Measurements from ENCODE around the gene ZKSCAN3. TPM values are rescaled to one million over a fixed set of nuclear protein-coding genes. Genes with fewer than 3 reads are reported as not detected.
"Not testable (repeated sequence)": the region's sequence is repeated elsewhere in the genome, so short reads cannot be mapped to it uniquely, and the experiment has no call there.

The ZKSCAN3 gene
- 5.6 TPM for polyA plus RNA-seq (2013, experiment 1 of 2)
- polyA plus RNA-seq (2013, experiment 2 of 2), result 6.8 TPM

DNA sequence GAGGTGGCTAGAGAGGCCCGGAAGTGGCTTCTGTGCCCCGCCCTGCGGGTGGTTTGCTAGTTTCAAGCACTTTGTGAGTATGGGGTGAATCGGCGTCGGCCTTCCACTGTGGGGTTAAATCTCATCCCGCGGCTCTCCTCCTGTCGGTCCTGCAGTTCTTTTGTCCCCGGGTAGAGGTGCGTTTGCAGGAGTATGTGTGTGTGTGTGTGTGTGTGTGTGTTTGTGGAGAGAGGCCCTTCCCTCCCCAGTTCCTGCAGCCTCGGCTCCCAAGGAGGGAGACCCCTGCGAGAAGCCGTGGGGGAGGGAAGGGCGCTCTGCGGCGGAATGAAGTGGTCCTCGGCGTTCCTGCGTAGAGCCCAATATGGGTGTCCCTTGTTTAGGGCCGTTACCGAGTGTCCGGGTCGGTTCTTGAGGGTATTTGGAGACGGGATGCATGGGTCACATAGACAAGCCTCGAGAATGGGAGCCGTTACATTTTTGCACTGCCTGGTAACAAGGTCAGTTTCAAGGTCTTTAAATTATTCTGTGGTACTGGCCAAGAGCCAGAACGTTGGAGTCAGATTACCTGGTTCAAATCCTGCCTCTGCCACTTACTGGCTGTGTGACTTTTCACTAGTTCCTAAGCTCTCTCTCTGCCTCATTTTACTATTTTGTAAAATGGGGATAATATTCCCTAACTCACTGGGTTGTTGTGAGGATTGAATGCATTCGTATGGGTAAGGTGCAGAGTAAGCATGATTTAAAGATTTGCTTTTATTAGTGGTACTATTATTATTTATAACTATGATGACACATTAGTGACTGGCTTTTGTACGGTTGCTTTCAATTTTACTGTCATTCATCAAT, at the start of gene ZKSCAN3:
Gene ZKSCAN3 (plus strand): TSS at position 56 of the 846 bp plus-strand sequence. CDS start 9,640 bp downstream, outside the sequence.
- Histone ChIP-seq H3K4me3 (ENCODE audit: extremely low read depth, insufficient read depth, low read length, poor library complexity, severe bottlenecking) (peak within 1 kb of the TSS; percentile 69), H3K27ac (ENCODE audit: low read depth, low read length, severe bottlenecking) (peak within 1 kb of the TSS; percentile 66), H3K36me3 (ENCODE audit: control insufficient read depth, insufficient read depth, low read length) (peaks cover 11% of the 10 kb centered on the region), H3K4me1 (ENCODE audit: control insufficient read depth, insufficient read depth, low read length, poor library complexity, severe bottlenecking) (no peaks in the 10 kb centered on the region), H3K9me3 (ENCODE audit: control insufficient read depth, low read length) (no peaks in the 10 kb centered on the region)
- 0 to 1% methylated on average over 23 to 24 of the region's 30 CpGs for WGBS, 2 experiments (ENCODE audit: insufficient coverage in 2 of 2)

DNA sequence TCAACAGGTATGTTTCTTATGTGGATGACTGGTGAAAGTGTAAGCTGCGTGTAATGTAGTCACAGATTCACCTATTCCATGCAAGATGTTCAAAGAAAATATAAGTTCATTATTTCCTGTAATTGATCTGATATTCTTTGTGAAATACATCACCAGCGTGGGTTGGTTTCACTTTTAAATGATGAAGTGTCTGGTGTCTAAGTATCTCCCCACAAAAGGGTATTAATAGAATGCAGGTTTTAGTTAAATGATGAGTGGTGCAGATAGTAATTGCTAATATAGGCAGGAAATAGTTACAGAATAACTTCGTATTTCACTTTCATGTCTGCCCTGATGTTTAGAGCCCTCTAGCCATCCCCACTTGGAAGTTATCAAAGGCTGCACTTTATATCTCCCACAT, 46.2 kb upstream of the ZKSCAN3 start:
- no peaks in the 10 kb centered on the region for H3K9me3 ChIP-seq (ENCODE audit: control insufficient read depth, low read length)
- H3K36me3 ChIP-seq (ENCODE audit: control insufficient read depth, insufficient read depth, low read length), result peaks cover 38% of the 10 kb centered on the region
- 100% methylated on average over 1 of the region's 3 CpGs; no CpG with 5 or more reads in 1 of the 2 experiments for WGBS, 2 experiments (ENCODE audit: insufficient coverage in 2 of 2)
- no peaks in the 10 kb centered on the region for H3K4me1 ChIP-seq (ENCODE audit: control insufficient read depth, insufficient read depth, low read length, poor library complexity, severe bottlenecking)
- H3K4me3 ChIP-seq (ENCODE audit: extremely low read depth, insufficient read depth, low read length, poor library complexity, severe bottlenecking), result no peak overlapping the region
- H3K27ac ChIP-seq (ENCODE audit: low read depth, low read length, severe bottlenecking), result no peak overlapping the region

DNA sequence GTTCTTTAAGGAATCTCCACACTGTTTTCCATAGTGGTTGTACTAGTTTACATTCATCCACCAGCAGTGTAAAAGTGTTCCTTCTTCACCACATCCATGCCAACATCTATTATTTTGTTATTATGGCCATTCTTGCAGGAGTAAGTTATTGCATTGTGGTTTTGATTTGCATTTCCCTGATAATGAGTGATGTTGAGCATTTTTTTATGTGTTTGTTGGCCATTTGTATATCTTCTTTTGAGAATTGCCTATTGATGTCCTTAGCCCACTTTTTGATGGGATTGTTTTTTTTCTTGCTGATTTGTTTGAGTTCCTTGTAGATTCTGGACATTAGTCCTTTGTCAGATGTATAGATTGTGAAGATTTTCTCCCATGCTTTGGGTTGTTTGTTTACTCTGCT, 43.4 kb upstream of the ZKSCAN3 start:
- H3K36me3 ChIP-seq (ENCODE audit: control insufficient read depth, insufficient read depth, low read length), result peaks cover 18% of the 10 kb centered on the region
- H3K9me3 ChIP-seq (ENCODE audit: control insufficient read depth, low read length); H3K4me3 ChIP-seq (ENCODE audit: extremely low read depth, insufficient read depth, low read length, poor library complexity, severe bottlenecking); H3K4me1 ChIP-seq (ENCODE audit: control insufficient read depth, insufficient read depth, low read length, poor library complexity, severe bottlenecking); H3K27ac ChIP-seq (ENCODE audit: low read depth, low read length, severe bottlenecking): not testable (repeated sequence)

DNA sequence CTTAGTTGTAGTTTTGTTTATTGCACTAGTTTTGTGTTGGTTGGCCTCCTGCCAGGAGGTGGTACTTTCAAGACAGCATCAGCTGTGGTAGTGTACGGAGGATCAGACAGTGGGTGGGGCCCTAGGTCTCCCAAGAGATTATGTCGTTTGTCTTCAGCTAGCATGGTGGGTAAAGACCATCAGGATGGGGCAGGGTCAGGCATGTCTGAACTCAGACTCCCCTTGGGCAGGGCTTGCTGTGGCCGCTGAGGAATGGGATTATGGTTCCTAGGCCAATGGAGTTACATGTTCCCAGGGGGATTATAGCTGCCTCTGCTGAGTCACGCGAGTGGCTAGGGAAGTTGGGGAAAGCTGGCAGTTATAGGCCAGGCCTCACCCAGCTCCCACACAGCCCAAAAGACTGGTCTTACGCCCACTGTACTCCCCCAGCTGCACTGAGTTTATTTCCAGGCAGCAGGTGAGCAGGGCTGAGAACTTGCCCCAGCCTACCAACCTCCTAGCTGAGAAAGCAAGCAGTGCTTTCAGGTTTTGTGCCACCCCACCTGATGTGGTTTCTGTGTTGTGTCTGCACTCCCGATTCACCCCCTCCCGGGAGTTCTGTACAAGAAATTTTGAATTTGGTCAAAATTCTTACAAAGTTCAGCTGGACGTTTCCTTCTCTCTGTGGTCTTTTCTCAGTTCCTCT, 38.5 kb upstream of the ZKSCAN3 start:
- 83 to 87% methylated on average over 7 of the region's 9 CpGs for WGBS, 2 experiments (ENCODE audit: insufficient coverage in 2 of 2)
- Histone ChIP-seq H3K9me3 (ENCODE audit: control insufficient read depth, low read length) (no peaks in the 10 kb centered on the region), H3K4me1 (ENCODE audit: control insufficient read depth, insufficient read depth, low read length, poor library complexity, severe bottlenecking) (no peaks in the 10 kb centered on the region), H3K36me3 (ENCODE audit: control insufficient read depth, insufficient read depth, low read length) (no peaks in the 10 kb centered on the region), H3K4me3 (ENCODE audit: extremely low read depth, insufficient read depth, low read length, poor library complexity, severe bottlenecking) (no peak overlapping the region), H3K27ac (ENCODE audit: low read depth, low read length, severe bottlenecking) (no peak overlapping the region)

DNA sequence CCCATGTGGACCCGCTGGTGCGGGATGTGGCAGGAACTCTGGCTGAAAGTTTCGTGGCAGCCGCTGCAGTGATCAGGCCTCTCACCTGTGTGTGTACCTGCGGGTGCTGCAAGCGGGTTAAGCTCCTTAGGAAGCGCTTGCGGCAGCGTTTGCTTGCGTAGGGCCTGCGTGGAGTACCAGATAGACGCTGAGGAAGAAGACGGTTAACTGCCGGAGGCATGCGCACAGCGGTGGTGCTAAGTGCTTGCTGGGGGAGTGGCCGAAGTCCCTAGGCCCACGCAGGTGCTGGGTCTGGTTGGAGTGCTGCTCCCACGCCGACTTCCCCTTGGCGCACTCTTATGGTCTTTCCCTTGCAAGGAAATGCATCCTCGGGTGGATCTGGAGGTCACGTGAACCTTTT, 36.8 kb upstream of the ZKSCAN3 start:
- H3K27ac ChIP-seq (ENCODE audit: low read depth, low read length, severe bottlenecking), result no peak overlapping the region
- no peaks in the 10 kb centered on the region for H3K9me3 ChIP-seq (ENCODE audit: control insufficient read depth, low read length)
- no peak overlapping the region for H3K4me3 ChIP-seq (ENCODE audit: extremely low read depth, insufficient read depth, low read length, poor library complexity, severe bottlenecking)
- 92 to 95% methylated on average over 22 to 23 of the region's 23 CpGs for WGBS, 2 experiments (ENCODE audit: insufficient coverage in 2 of 2)
- no peaks in the 10 kb centered on the region for H3K4me1 ChIP-seq (ENCODE audit: control insufficient read depth, insufficient read depth, low read length, poor library complexity, severe bottlenecking)
- no peaks in the 10 kb centered on the region for H3K36me3 ChIP-seq (ENCODE audit: control insufficient read depth, insufficient read depth, low read length)

DNA sequence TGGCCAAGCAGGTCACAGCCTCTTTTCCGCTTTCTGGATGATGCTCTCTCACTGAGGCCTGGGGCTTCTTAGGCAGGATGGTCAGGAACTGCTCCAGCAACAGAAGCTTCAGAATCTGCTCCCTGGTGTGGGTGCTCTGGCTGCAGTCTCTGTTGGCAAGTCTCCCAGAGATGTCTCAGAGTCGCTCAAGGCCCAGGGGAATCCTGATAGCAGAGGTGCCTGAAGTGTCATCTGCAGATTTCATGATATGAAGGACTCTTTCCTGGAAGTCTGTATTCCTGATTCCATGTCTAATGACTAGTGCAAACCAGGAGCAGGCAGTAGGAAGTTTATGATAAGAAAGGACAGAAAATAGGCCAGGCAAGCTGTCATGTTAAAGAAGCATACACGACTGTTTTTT, 34.1 kb upstream of the ZKSCAN3 start:
- Histone ChIP-seq H3K27ac (ENCODE audit: low read depth, low read length, severe bottlenecking) (no peak overlapping the region), H3K4me1 (ENCODE audit: control insufficient read depth, insufficient read depth, low read length, poor library complexity, severe bottlenecking) (no peaks in the 10 kb centered on the region), H3K9me3 (ENCODE audit: control insufficient read depth, low read length) (no peaks in the 10 kb centered on the region), H3K36me3 (ENCODE audit: control insufficient read depth, insufficient read depth, low read length) (no peaks in the 10 kb centered on the region), H3K4me3 (ENCODE audit: extremely low read depth, insufficient read depth, low read length, poor library complexity, severe bottlenecking) (no peak overlapping the region)
- 92 to 95% methylated on average over 3 of the region's 3 CpGs for WGBS, 2 experiments (ENCODE audit: insufficient coverage in 2 of 2)

DNA sequence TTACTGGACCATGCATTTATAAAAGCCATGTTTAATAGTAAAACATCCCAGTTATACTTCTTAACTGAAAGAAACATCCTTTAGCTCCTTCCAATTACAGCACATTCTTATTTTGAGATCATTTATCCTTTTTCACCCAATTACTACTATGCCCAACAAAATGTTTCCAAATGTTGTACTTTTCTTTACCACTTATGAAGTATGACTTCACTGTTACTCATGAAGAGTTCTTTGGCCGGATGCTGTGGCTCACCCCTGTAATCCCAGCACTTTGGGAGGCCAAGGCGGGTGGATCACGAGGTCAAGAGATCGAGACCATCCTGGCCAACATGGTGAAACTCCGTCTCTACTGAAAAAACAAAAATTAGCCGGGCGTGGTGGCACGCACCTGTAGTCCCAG, 31.9 kb upstream of the ZKSCAN3 start:
- H3K4me1 ChIP-seq (ENCODE audit: control insufficient read depth, insufficient read depth, low read length, poor library complexity, severe bottlenecking); H3K27ac ChIP-seq (ENCODE audit: low read depth, low read length, severe bottlenecking); H3K36me3 ChIP-seq (ENCODE audit: control insufficient read depth, insufficient read depth, low read length); H3K4me3 ChIP-seq (ENCODE audit: extremely low read depth, insufficient read depth, low read length, poor library complexity, severe bottlenecking); H3K9me3 ChIP-seq (ENCODE audit: control insufficient read depth, low read length): not testable (repeated sequence)
- 89 to 96% methylated on average over 7 to 8 of the region's 8 CpGs for WGBS, 2 experiments (ENCODE audit: insufficient coverage in 2 of 2)

DNA sequence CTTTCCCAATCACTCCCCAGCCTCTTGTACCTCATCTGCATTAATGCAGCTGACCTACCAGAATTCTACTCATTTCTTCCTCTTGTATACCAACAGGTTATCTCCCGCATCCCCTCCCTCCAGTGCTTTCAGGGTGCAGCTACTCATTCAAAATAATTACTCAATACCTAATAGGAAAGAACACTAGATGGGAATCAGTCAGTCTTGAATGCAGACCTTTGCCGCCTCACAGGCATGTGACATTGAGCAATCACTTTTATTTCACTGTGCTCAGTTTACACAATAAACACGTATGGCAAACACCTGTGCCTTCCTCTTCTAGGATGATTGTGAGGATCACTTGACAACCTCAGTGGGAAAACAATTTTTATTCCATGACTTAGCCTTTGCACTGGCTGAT, 27.1 kb upstream of the ZKSCAN3 start:
- WGBS, 2 experiments (ENCODE audit: insufficient coverage in 2 of 2), result 83 to 85% methylated on average over 2 to 3 of the region's 3 CpGs
- Histone ChIP-seq H3K27ac (ENCODE audit: low read depth, low read length, severe bottlenecking) (no peak overlapping the region), H3K4me1 (ENCODE audit: control insufficient read depth, insufficient read depth, low read length, poor library complexity, severe bottlenecking) (no peaks in the 10 kb centered on the region), H3K36me3 (ENCODE audit: control insufficient read depth, insufficient read depth, low read length) (peaks cover 21% of the 10 kb centered on the region), H3K9me3 (ENCODE audit: control insufficient read depth, low read length) (peaks cover 18% of the 10 kb centered on the region), H3K4me3 (ENCODE audit: extremely low read depth, insufficient read depth, low read length, poor library complexity, severe bottlenecking) (no peak overlapping the region)

DNA sequence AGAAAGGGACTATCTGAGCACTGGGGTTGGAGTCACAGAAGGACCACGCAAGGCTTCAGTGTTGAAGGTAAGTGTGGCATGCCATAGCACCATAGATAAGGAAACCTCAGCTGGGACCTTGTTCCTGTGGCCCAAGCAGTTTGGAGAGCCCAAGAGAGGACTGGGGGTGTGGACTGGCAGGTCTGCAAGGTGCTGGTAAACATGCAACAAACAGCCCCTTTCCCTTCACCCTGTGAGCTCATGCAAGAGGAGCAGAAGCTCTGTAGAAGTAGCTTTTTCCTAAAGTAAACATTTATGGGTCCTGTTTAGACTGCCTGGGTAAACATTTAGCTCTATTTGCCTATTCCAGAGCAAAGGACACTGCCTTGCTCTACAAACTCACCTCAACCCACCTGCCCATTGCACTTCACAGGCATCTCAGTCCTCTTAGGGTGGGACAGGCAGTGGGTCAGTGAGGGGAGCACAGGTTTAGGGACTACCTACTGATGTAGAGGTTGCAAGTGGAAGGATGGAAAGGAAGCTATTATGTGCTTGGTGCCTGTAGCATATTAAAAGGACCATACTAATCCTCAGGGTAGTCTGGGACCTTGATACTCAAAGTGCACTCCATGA, 25.8 kb upstream of the ZKSCAN3 start:
- Histone ChIP-seq H3K27ac (ENCODE audit: low read depth, low read length, severe bottlenecking) (no peak overlapping the region), H3K4me1 (ENCODE audit: control insufficient read depth, insufficient read depth, low read length, poor library complexity, severe bottlenecking) (no peaks in the 10 kb centered on the region), H3K9me3 (ENCODE audit: control insufficient read depth, low read length) (peaks cover 22% of the 10 kb centered on the region), H3K4me3 (ENCODE audit: extremely low read depth, insufficient read depth, low read length, poor library complexity, severe bottlenecking) (no peak overlapping the region), H3K36me3 (ENCODE audit: control insufficient read depth, insufficient read depth, low read length) (peaks cover 21% of the 10 kb centered on the region)
- 91% methylated on average over 1 of the region's 1 CpG; no CpG with 5 or more reads in 1 of the 2 experiments for WGBS, 2 experiments (ENCODE audit: insufficient coverage in 2 of 2)

DNA sequence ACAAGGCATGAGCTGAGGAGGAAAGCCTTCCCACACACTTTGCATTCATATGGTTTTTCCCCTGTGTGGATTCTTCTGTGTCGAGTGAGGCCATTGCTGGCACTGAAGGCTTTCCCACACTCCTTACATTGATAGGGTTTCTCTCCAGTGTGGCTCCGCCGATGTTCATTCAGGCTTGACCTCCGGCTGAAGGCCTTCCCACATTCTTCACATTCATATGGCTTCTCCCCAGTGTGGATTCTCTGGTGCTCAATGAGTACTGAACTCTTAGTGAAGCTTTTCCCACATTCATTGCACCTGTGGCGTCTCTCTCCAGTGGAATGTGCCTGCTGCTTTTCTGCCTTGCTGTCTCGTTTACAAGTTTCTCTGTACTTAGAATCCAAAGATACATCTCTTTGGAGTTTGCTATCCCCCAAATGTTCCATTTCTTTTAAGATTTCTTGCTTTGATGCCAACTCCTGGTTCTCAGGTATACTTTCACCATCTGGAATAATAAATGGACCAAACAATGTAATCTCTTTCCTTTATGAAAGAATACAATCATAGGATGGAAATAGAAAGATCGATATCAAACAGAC, 23.3 kb upstream of the ZKSCAN3 start:
- 85 to 95% methylated on average over 5 to 6 of the region's 7 CpGs for WGBS, 2 experiments (ENCODE audit: insufficient coverage in 2 of 2)
- no peak overlapping the region for H3K4me3 ChIP-seq (ENCODE audit: extremely low read depth, insufficient read depth, low read length, poor library complexity, severe bottlenecking)
- H3K36me3 ChIP-seq (ENCODE audit: control insufficient read depth, insufficient read depth, low read length), result peaks cover 21% of the 10 kb centered on the region
- no peaks in the 10 kb centered on the region for H3K4me1 ChIP-seq (ENCODE audit: control insufficient read depth, insufficient read depth, low read length, poor library complexity, severe bottlenecking)
- peaks cover 26% of the 10 kb centered on the region for H3K9me3 ChIP-seq (ENCODE audit: control insufficient read depth, low read length)
- no peak overlapping the region for H3K27ac ChIP-seq (ENCODE audit: low read depth, low read length, severe bottlenecking)

Measured in mesodermal cell (in vitro differentiated cells).